OCI-LY3 (cell line): ENCODE data around the gene CCDC150.
"Not testable (repeated sequence)": the region's sequence is repeated elsewhere in the genome, so short reads cannot be mapped to it uniquely, and the experiment has no call there.

ENCODE experiments used
- EZH2phosphoT487 ChIP-seq: fragments of 200-600 bp; shearing (Covaris generic); IDR thresholded peaks from 2 replicates; pipeline ENCODE4 v1.6.1; 2018; ENCODE audit warnings: antibody characterized with exemption, mixed run types, low read depth
- TF ChIP-seq, protein P1 (sequence below): fragments of 200-600, 300-600 bp; sonication (generic); IDR thresholded peaks from 2 replicates; pipeline ENCODE4 v1.5.1; 2014; ENCODE audit warnings: antibody characterized with exemption, low read length, low read depth

DNA sequence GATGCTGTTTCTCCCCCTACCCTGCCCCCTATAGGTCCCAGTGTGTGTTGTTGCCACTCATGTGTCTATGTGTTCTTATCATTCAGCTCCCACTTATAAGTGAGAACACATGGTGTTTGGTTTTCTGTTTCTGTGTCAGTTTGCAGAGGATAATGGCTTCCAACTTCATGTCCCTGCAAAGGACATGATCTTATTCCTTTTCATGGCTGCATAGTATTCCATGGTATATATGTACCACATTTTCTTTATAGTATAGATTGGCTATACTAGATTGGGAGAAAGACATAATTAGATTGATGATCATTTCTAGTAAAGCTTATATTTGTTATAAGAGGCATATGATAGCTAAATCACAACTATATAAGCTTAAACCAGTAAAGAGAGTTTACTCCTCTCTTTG is 97.1 kb downstream of the CCDC150 start:
- TF ChIP-seq, protein P1, sequence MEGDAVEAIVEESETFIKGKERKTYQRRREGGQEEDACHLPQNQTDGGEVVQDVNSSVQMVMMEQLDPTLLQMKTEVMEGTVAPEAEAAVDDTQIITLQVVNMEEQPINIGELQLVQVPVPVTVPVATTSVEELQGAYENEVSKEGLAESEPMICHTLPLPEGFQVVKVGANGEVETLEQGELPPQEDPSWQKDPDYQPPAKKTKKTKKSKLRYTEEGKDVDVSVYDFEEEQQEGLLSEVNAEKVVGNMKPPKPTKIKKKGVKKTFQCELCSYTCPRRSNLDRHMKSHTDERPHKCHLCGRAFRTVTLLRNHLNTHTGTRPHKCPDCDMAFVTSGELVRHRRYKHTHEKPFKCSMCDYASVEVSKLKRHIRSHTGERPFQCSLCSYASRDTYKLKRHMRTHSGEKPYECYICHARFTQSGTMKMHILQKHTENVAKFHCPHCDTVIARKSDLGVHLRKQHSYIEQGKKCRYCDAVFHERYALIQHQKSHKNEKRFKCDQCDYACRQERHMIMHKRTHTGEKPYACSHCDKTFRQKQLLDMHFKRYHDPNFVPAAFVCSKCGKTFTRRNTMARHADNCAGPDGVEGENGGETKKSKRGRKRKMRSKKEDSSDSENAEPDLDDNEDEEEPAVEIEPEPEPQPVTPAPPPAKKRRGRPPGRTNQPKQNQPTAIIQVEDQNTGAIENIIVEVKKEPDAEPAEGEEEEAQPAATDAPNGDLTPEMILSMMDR, result not testable (repeated sequence)
- not testable (repeated sequence) for TF ChIP-seq EZH2phosphoT487
